H1 (cell line): ENCODE data around the gene IGF2BP3. TPM values are rescaled to one million over a fixed set of nuclear protein-coding genes. Genes with fewer than 3 reads are reported as not detected.

Experiments used
- CBX8 ChIP-seq: fragments of 300-800, 300-1000 bp; sonication (generic); IDR thresholded peaks from 2 replicates; pipeline ENCODE4 v1.7.1; 2016; ENCODE audit warnings: low read depth, low read length, borderline replicate concordance
- CTBP2 ChIP-seq: IDR thresholded peaks from 2 replicates; pipeline ENCODE4 v1.7.0; 2011; ENCODE audit warnings: borderline replicate concordance, mild to moderate bottlenecking, moderate library complexity, mixed read lengths, low read length; ENCODE audit not compliant: insufficient read depth, insufficient read length
- GTF2F1 ChIP-seq: IDR thresholded peaks from 2 replicates; pipeline ENCODE4 v1.6.1; 2012; ENCODE audit warnings: low read depth, low read length, improper control_type of control experiment, borderline replicate concordance
- TAF7 ChIP-seq: optimal IDR thresholded peaks from 2 replicates; pipeline ENCODE3; 2011; ENCODE audit warnings: low read depth, mild to moderate bottlenecking, inconsistent platforms, low read length, moderate library complexity, borderline replicate concordance
- TEAD4 ChIP-seq: IDR thresholded peaks from 2 replicates; pipeline ENCODE4 v1.6.1; 2012; ENCODE audit warnings: low read depth, low read length, inconsistent platforms, mixed read lengths
- polyA plus RNA-seq, 7 experiments: library from polyadenylated mRNA; depleted of rRNA in 3 of 7; stranded (reverse) in 5 of 7; unstranded in 2 of 7; fragments of >200 nt in 5 of 7; fragments of 200-250 nt in 2 of 7; gene quantifications; 1 replicate in 5 of 7; 2 replicates in 1 of 7; 4 replicates in 1 of 7; pipeline versions ENCODE4 v1.2.1 to v1.2.3, GENCODE V29; 2011 to 2013; ENCODE audit warnings: missing spikeins in 2 of 7, mixed read lengths in 2 of 7
- total RNA-seq: library from RNA; stranded (reverse); fragmentation: NEBNext Ultra II Directional; extraction: Animal tissue kit (Norgen Biotek cat#: 25700); gene quantifications from 2 replicates; pipeline ENCODE4 v1.2.1, GENCODE V29; 2021
- TF ChIP-seq, protein P1 (sequence below): fragments of 300-600 bp; sonication (generic); IDR thresholded peaks from 2 replicates; pipeline ENCODE4 v1.7.1; 2012; ENCODE audit warnings: low read length, moderate library complexity, mild to moderate bottlenecking, inconsistent platforms; ENCODE audit not compliant: insufficient replicate concordance

Gene IGF2BP3
- total and polyA plus RNA-seq, 2 of the 8 experiments (the other 6 are each of a cell fraction or from before 2014, with no cell fraction given), result 66.3 to 193 TPM

DNA sequence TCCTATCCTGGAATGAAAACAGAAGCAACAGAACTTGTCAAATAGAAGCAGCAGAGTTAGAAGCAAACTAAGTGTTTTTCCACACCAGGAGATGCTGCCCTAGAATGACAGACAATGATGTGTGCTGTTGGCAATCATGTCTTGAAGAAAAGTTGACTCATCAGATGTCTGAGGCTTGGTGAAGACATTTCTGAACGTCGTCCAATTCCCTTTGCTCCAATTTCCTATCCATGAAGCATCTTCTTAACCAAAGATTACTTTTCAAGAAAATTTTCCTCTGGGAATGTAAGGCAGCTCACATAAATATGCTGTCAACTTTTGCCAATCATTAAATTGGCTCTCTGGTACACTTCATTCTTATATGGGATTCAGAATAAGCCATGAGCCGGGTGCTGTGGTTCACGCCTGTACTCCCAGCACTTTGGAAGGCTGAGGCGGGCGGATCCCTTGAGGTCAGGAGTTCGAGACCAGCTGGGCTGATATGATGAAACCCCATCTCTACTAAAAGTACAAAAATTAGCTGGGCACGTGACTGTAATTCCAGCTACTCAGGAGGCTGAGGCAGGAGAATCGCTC, 136.5 kb downstream of the IGF2BP3 start (continued):
- TF ChIP-seq, protein P1, sequence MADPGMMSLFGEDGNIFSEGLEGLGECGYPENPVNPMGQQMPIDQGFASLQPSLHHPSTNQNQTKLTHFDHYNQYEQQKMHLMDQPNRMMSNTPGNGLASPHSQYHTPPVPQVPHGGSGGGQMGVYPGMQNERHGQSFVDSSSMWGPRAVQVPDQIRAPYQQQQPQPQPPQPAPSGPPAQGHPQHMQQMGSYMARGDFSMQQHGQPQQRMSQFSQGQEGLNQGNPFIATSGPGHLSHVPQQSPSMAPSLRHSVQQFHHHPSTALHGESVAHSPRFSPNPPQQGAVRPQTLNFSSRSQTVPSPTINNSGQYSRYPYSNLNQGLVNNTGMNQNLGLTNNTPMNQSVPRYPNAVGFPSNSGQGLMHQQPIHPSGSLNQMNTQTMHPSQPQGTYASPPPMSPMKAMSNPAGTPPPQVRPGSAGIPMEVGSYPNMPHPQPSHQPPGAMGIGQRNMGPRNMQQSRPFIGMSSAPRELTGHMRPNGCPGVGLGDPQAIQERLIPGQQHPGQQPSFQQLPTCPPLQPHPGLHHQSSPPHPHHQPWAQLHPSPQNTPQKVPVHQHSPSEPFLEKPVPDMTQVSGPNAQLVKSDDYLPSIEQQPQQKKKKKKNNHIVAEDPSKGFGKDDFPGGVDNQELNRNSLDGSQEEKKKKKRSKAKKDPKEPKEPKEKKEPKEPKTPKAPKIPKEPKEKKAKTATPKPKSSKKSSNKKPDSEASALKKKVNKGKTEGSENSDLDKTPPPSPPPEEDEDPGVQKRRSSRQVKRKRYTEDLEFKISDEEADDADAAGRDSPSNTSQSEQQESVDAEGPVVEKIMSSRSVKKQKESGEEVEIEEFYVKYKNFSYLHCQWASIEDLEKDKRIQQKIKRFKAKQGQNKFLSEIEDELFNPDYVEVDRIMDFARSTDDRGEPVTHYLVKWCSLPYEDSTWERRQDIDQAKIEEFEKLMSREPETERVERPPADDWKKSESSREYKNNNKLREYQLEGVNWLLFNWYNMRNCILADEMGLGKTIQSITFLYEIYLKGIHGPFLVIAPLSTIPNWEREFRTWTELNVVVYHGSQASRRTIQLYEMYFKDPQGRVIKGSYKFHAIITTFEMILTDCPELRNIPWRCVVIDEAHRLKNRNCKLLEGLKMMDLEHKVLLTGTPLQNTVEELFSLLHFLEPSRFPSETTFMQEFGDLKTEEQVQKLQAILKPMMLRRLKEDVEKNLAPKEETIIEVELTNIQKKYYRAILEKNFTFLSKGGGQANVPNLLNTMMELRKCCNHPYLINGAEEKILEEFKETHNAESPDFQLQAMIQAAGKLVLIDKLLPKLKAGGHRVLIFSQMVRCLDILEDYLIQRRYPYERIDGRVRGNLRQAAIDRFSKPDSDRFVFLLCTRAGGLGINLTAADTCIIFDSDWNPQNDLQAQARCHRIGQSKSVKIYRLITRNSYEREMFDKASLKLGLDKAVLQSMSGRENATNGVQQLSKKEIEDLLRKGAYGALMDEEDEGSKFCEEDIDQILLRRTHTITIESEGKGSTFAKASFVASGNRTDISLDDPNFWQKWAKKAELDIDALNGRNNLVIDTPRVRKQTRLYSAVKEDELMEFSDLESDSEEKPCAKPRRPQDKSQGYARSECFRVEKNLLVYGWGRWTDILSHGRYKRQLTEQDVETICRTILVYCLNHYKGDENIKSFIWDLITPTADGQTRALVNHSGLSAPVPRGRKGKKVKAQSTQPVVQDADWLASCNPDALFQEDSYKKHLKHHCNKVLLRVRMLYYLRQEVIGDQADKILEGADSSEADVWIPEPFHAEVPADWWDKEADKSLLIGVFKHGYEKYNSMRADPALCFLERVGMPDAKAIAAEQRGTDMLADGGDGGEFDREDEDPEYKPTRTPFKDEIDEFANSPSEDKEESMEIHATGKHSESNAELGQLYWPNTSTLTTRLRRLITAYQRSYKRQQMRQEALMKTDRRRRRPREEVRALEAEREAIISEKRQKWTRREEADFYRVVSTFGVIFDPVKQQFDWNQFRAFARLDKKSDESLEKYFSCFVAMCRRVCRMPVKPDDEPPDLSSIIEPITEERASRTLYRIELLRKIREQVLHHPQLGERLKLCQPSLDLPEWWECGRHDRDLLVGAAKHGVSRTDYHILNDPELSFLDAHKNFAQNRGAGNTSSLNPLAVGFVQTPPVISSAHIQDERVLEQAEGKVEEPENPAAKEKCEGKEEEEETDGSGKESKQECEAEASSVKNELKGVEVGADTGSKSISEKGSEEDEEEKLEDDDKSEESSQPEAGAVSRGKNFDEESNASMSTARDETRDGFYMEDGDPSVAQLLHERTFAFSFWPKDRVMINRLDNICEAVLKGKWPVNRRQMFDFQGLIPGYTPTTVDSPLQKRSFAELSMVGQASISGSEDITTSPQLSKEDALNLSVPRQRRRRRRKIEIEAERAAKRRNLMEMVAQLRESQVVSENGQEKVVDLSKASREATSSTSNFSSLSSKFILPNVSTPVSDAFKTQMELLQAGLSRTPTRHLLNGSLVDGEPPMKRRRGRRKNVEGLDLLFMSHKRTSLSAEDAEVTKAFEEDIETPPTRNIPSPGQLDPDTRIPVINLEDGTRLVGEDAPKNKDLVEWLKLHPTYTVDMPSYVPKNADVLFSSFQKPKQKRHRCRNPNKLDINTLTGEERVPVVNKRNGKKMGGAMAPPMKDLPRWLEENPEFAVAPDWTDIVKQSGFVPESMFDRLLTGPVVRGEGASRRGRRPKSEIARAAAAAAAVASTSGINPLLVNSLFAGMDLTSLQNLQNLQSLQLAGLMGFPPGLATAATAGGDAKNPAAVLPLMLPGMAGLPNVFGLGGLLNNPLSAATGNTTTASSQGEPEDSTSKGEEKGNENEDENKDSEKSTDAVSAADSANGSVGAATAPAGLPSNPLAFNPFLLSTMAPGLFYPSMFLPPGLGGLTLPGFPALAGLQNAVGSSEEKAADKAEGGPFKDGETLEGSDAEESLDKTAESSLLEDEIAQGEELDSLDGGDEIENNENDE, result no peak
- TF ChIP-seq GTF2F1 (no peak), TAF7 (no peak), CBX8 (no peak), TEAD4 (no peak), CTBP2 (no peak)
- TF ChIP-seq, all 59 proteins: peak for 0
